SK-N-SH (cell line): ENCODE results near the gene NIF3L1. TPM values are rescaled to one million over a fixed set of nuclear protein-coding genes. Genes with fewer than 3 reads are reported as not detected.

Experiments
- CTCF ChIA-PET: fragments of 300-600, 350-600 bp; formaldehyde crosslinking; extraction: SDS; loops from one replicate; lab custom pipeline; 2021; lab: Yijun Ruan, JAX
- POLR2A ChIA-PET: fragments of 350-600 bp; sonication (Branson Sonifier 250); formaldehyde crosslinking; extraction: SDS; loops from one replicate; lab custom pipeline; 2020; ENCODE audit warnings: antibody characterized with exemption, inconsistent platforms; lab: Yijun Ruan, JAX
- DNase-seq: peaks from one replicate; pipeline ENCODE4 v3.0.0; 2012
- H2AFZ ChIP-seq: fragments of 200-600 bp; sonication (generic); 2 replicates; pipeline ENCODE4 v1.8.1; 2016; ENCODE audit warnings: antibody characterized with exemption, mild to moderate bottlenecking, low read depth
- H3F3A ChIP-seq: fragments of 200-600 bp; sonication (generic); replicated peaks from 2 replicates; pipeline ENCODE3; 2016; ENCODE audit warnings: antibody characterized with exemption, mild to moderate bottlenecking; ENCODE audit not compliant: insufficient read depth
- H3K27ac ChIP-seq, 2 experiments: fragments of 200-500 bp in 1 of 2; fragments of 200-600 bp in 1 of 2; sonication (Bioruptor generic) in 1 of 2; sonication (generic), shearing (Covaris generic) in 1 of 2; 2 replicates each; pipeline versions ENCODE4 v1.5.1 to v1.6.1; 2014 to 2016; ENCODE audit warnings: low read depth in 2 of 2, inconsistent platforms in 1 of 2, low read length in 1 of 2, mild to moderate bottlenecking in 1 of 2, mixed read lengths in 1 of 2
- H3K27me3 ChIP-seq: fragments of 200-600 bp; sonication (generic), shearing (Covaris generic); 2 replicates; pipeline ENCODE4 v1.6.1; 2016; ENCODE audit warnings: mixed run types; ENCODE audit not compliant: insufficient read depth
- H3K36me3 ChIP-seq, 2 experiments: fragments of 200-500 bp in 1 of 2; fragments of 200-600 bp in 1 of 2; sonication (Bioruptor generic) in 1 of 2; sonication (generic) in 1 of 2; replicated peaks in 1 of 2; 2 replicates each; pipeline versions ENCODE3 to v1.5.1; 2014 to 2016; ENCODE audit warnings: low read length in 1 of 2, mild to moderate bottlenecking in 1 of 2; ENCODE audit not compliant: insufficient read depth in 2 of 2, control insufficient read depth in 1 of 2
- H3K4me1 ChIP-seq, 2 experiments: fragments of 200-500 bp in 1 of 2; fragments of 200-600 bp in 1 of 2; sonication (Bioruptor generic) in 1 of 2; sonication (generic), shearing (Covaris generic) in 1 of 2; 2 replicates each; pipeline versions ENCODE4 v1.5.1 to v1.6.1; 2014 to 2016; ENCODE audit warnings: low read depth in 1 of 2, low read length in 1 of 2, mixed run types in 1 of 2; ENCODE audit not compliant: insufficient read depth in 2 of 2, control insufficient read depth in 1 of 2
- H3K4me2 ChIP-seq: fragments of 200-600 bp; sonication (generic), shearing (Covaris generic); 2 replicates; pipeline ENCODE4 v1.6.1; 2017; ENCODE audit warnings: mixed run types
- H3K4me3 ChIP-seq, 2 experiments: fragments of 200-500 bp in 1 of 2; fragments of 200-600 bp in 1 of 2; sonication (Bioruptor generic) in 1 of 2; sonication (generic), shearing (Covaris generic) in 1 of 2; 2 replicates each; pipeline versions ENCODE4 v1.5.1 to v1.8.1; 2014 to 2016; ENCODE audit warnings: low read depth in 2 of 2, inconsistent platforms in 1 of 2, low read length in 1 of 2, mild to moderate bottlenecking in 1 of 2, mixed read lengths in 1 of 2, moderate library complexity in 1 of 2
- H3K79me2 ChIP-seq: fragments of 200-600 bp; sonication (generic); 2 replicates; pipeline ENCODE4 v1.8.1; 2017; ENCODE audit warnings: mild to moderate bottlenecking; ENCODE audit not compliant: insufficient read depth
- H3K9ac ChIP-seq: fragments of 200-600 bp; sonication (generic); 2 replicates; pipeline ENCODE4 v1.6.1; 2017; ENCODE audit warnings: mixed run types
- H3K9me2 ChIP-seq: fragments of 200-600 bp; sonication (generic); 2 replicates; pipeline ENCODE4 v1.6.1; 2017; ENCODE audit warnings: mixed run types
- H3K9me3 ChIP-seq: fragments of 200-600 bp; sonication (generic); 2 replicates; pipeline ENCODE4 v1.6.1; 2017; ENCODE audit warnings: mixed run types, mild to moderate bottlenecking, moderate library complexity
- H4K20me1 ChIP-seq: fragments of 200-600 bp; sonication (generic); 2 replicates; pipeline ENCODE4 v1.6.1; 2017; ENCODE audit warnings: mild to moderate bottlenecking, mixed run types; ENCODE audit not compliant: insufficient read depth
- CTCF ChIP-seq: fragments of 200-600 bp; sonication (generic); IDR thresholded peaks from 2 replicates; pipeline ENCODE4 v1.6.1; 2017; ENCODE audit warnings: antibody characterized with exemption, mild to moderate bottlenecking, moderate library complexity
- EP300 ChIP-seq, 2 experiments: IDR thresholded peaks; 2 replicates each; pipeline versions ENCODE4 v1.4.0 to v1.6.1; 2012; ENCODE audit warnings: borderline replicate concordance in 1 of 2, low read depth in 1 of 2, low read length in 1 of 2
- EZH2phosphoT487 ChIP-seq: fragments of 200-600 bp; sonication (generic); IDR thresholded peaks from 2 replicates; pipeline ENCODE4 v1.6.1; 2017; ENCODE audit warnings: low read depth, mixed run types, mild to moderate bottlenecking, antibody characterized with exemption, moderate library complexity, borderline replicate concordance
- FOXJ3 ChIP-seq: sonication (generic); formaldehyde crosslinking; IDR thresholded peaks from 2 replicates; pipeline ENCODE4 v1.5.1; 2020; ENCODE audit warnings: mild to moderate bottlenecking, missing genetic modification reagents
- FOXM1 ChIP-seq: IDR thresholded peaks from 2 replicates; pipeline ENCODE4 v1.4.0; 2012; ENCODE audit warnings: low read depth, mild to moderate bottlenecking
- GABPA ChIP-seq: IDR thresholded peaks from 2 replicates; pipeline ENCODE4 v1.4.0; 2012; ENCODE audit warnings: low read depth, mild to moderate bottlenecking
- GATA2 ChIP-seq: sonication (generic); formaldehyde crosslinking; IDR thresholded peaks from 2 replicates; pipeline ENCODE4 v1.5.0; 2020; ENCODE audit warnings: mild to moderate bottlenecking, missing genetic modification reagents
- MXI1 ChIP-seq: IDR thresholded peaks from 2 replicates; pipeline ENCODE4 v1.6.1; 2012; ENCODE audit warnings: mild to moderate bottlenecking, low read depth, low read length, improper control_type of control experiment
- NRF1 ChIP-seq: IDR thresholded peaks from 2 replicates; pipeline ENCODE4 v1.6.1; 2012; ENCODE audit warnings: low read depth, mild to moderate bottlenecking, low read length
- RAD21 ChIP-seq: IDR thresholded peaks from 2 replicates; pipeline ENCODE4 v1.6.1; 2012; ENCODE audit warnings: mild to moderate bottlenecking, low read length
- RCOR1 ChIP-seq: fragments of 150-350 bp; IDR thresholded peaks from 2 replicates; pipeline ENCODE4 v1.6.1; 2017; ENCODE audit warnings: antibody characterized with exemption, low read length
- RFX5 ChIP-seq: IDR thresholded peaks from 2 replicates; pipeline ENCODE4 v1.6.1; 2012; ENCODE audit warnings: mild to moderate bottlenecking, improper control_type of control experiment, low read length
- TAF1 ChIP-seq: IDR thresholded peaks from 2 replicates; pipeline ENCODE4 v1.6.1; 2012; ENCODE audit warnings: low read depth, mild to moderate bottlenecking, low read length, moderate library complexity, borderline replicate concordance
- USF2 ChIP-seq: fragments of 150-350 bp; IDR thresholded peaks from 2 replicates; pipeline ENCODE4 v1.6.1; 2017; ENCODE audit warnings: antibody characterized with exemption, low read length, low read depth, borderline replicate concordance
- YY1 ChIP-seq: IDR thresholded peaks from 2 replicates; pipeline ENCODE4 v1.4.0; 2012; ENCODE audit warnings: low read depth, mild to moderate bottlenecking
- ZBTB33 ChIP-seq: IDR thresholded peaks from 2 replicates; pipeline ENCODE4 v1.4.0; 2012; ENCODE audit warnings: low read depth, borderline replicate concordance
- WGBS: methylation state at CpG from one replicate; pipeline ENCODE4 v1.1.6; 2017; ENCODE audit warnings: low lambda C conversion rate; 5-methylcytosine and 5-hydroxymethylcytosine counted together
- polyA plus RNA-seq, 3 experiments: library from polyadenylated mRNA; depleted of rRNA; stranded (reverse); fragments of >200 nt; gene quantifications; 2 replicates each; pipeline ENCODE4 v1.2.3, GENCODE V29; 2012

NIF3L1 gene
- polyA plus RNA-seq, 1 of the 3 experiments (the other 2 are of a cell fraction): 52.4 TPM

GRCh38 chr2:200929334-200930249 lies 40.4 kb downstream of the NIF3L1 start:
- no peak for DNase-seq
- Histone ChIP-seq H3K9ac (no peak overlapping the region), H2AFZ (no peak overlapping the region), H3K27ac (no peak overlapping the region), H3K4me3 (no peak overlapping the region), H3K36me3 (peaks cover 47 to 62% of the 10 kb centered on the region in 2 experiments), H3K9me3 (no peaks in the 10 kb centered on the region), H3K4me1 (0 out of 4 replicates have a peak, but pooled peaks cover 0 to 7% of the 10 kb centered on the region in 2 experiments), H3K9me2 (no peaks in the 10 kb centered on the region), H3K4me2 (no peak overlapping the region), H3F3A (peaks cover 25% of the 10 kb centered on the region), H3K79me2 (no peaks in the 10 kb centered on the region), H3K27me3 (no peaks in the 10 kb centered on the region), H4K20me1 (no peaks in the 10 kb centered on the region)
- TF ChIP-seq GATA2 (CRISPR knock-in tag) (no peak), YY1 (no peak), EZH2phosphoT487 (no peak), RAD21 (no peak), TAF1 (no peak), FOXJ3 (CRISPR knock-in tag) (no peak), FOXM1 (no peak), EP300 (IDR thresholded peaks at IDR 0.05; ENCODE audit: borderline replicate concordance in 1 of 2, low read depth in 1 of 2, low read length in 1 of 2) (no peak), GABPA (no peak), NRF1 (no peak), MXI1 (no peak), RFX5 (no peak), USF2 (no peak)
- POLR2A ChIA-PET: interaction anchor here (0.6 kb wide), 1 partner anchor 9 kb away, joined by 3 read pairs; no protein-coding TSS in a partner anchor
- CTCF ChIA-PET: interaction anchor here (0.7 kb wide), 1 partner anchor 24 kb away, joined by 4 read pairs; no protein-coding TSS in a partner anchor
- WGBS: 92% methylated on average over 2 of the region's 2 CpGs

- H3K4me2 ChIP-seq: no peak overlapping the region
- H3K4me1 ChIP-seq: 0 out of 4 replicates have a peak, but pooled peaks cover 0 to 7% of the 10 kb centered on the region in 2 experiments
- CTCF ChIA-PET: interaction anchor here (0.7 kb wide), 1 partner anchor 29 kb away, joined by 3 read pairs; no protein-coding TSS in a partner anchor
- no peaks in the 10 kb centered on the region for H3K79me2 ChIP-seq
- no peaks in the 10 kb centered on the region for H3K27me3 ChIP-seq
- H3K27ac ChIP-seq: peak overlapping the region in 1 of 2 experiments; percentile 40; a peak in 2 of 4 replicates
- no peaks in the 10 kb centered on the region for H4K20me1 ChIP-seq
- no peaks in the 10 kb centered on the region for H3K9me3 ChIP-seq
- H3K4me3 ChIP-seq: no peak overlapping the region
- peaks cover 58 to 67% of the 10 kb centered on the region in 2 experiments for H3K36me3 ChIP-seq
- H3K9me2 ChIP-seq: no peaks in the 10 kb centered on the region
- peaks cover 21% of the 10 kb centered on the region for H3F3A ChIP-seq
- 86% methylated on average over 3 of the region's 3 CpGs for WGBS
- no peak overlapping the region for H3K9ac ChIP-seq
- no peak overlapping the region for H2AFZ ChIP-seq
- TF ChIP-seq YY1 (no peak), RCOR1 (no peak), USF2 (no peak), CTCF (no peak), ZBTB33 (no peak)
- POLR2A ChIA-PET: no interaction called here
- DNase-seq: no peak
These were observed 41.9 kb downstream of the NIF3L1 start for GRCh38 chr2:200930947-200931626.
